Measurements from ENCODE around the gene IFRD2.
"Not testable (repeated sequence)": the region's sequence is repeated elsewhere in the genome, so short reads cannot be mapped to it uniquely, and the experiment has no call there.

The IFRD2 gene

DNA sequence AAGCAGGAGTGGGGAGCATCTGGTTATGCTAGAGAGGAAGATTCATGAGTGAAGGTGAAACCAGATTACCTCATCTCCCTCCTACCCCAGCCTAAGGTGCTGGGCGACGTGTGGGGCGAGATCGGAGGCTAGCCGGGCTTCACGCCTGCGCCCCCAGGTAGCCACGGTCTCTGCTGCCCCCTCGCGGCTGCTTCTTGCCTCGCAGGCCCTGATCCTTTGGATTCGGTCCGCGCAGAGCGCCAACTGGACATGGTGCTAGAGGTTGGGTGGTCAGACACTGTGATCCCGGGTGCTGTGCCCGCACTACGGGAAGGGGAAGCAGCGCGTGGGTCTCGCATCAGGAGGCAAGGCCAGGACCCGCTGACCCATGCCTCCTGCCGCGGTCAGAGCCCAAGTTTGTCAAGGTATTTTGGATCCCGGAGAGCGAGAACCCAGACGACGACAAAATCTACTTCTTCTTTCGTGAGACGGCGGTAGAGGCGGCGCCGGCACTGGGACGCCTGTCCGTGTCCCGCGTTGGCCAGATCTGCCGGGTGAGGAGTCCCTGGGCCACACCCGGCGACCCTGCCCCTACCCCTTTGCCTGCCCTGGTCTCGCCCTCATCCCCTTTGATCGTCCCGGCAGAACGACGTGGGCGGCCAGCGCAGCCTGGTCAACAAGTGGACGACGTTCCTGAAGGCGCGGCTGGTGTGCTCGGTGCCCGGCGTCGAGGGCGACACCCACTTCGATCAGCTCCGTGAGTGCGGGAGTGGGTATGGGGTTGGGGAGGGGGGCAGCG lies 19.1 kb downstream of the IFRD2 start:
- peak overlapping the region; percentile 38 for H3K4me3 ChIP-seq (ENCODE audit: low read depth, low read length)
- DNase-seq (ENCODE audit: low read depth), result peak; percentile 72
- peak; percentile 95 for TF ChIP-seq CTCF (conservative IDR thresholded peaks at IDR 0.05; ENCODE audit: low read depth, low read length)

DNA sequence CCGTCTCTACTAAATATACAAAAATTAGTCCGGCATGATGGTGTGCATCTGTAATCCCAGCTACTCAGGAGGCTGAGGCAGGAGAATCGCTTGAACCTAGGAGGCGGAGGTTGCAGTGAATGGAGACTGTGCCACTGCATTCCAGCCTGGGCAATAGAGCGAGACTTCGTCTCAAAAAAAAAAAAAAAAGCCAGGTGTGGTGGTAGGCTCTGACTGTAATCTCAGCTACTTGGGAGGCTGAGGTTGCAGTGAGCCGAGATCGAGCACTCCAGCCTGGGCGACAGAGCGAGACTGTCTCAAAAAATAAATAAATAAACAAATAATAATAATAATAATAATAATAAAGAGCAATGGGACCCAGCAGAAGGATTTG lies 19.7 kb downstream of the IFRD2 start:
- not testable (repeated sequence) for DNase-seq (ENCODE audit: low read depth); H3K4me3 ChIP-seq (ENCODE audit: low read depth, low read length)

- no peak overlapping the region for H3K4me3 ChIP-seq (ENCODE audit: low read depth, low read length)
- no peak for TF ChIP-seq CTCF (conservative IDR thresholded peaks at IDR 0.05; ENCODE audit: low read depth, low read length)
- no peak for DNase-seq (ENCODE audit: low read depth)
Observed at GRCh38 chr3:50271314-50271936, 20.8 kb downstream of the IFRD2 start.

GRCh38 chr3:50270422-50271224 lies 21.6 kb downstream of the IFRD2 start:
- TF ChIP-seq CTCF (conservative IDR thresholded peaks at IDR 0.05; ENCODE audit: low read depth, low read length), result no peak
- DNase-seq (ENCODE audit: low read depth), result no peak
- no peak overlapping the region for H3K4me3 ChIP-seq (ENCODE audit: low read depth, low read length)

DNA sequence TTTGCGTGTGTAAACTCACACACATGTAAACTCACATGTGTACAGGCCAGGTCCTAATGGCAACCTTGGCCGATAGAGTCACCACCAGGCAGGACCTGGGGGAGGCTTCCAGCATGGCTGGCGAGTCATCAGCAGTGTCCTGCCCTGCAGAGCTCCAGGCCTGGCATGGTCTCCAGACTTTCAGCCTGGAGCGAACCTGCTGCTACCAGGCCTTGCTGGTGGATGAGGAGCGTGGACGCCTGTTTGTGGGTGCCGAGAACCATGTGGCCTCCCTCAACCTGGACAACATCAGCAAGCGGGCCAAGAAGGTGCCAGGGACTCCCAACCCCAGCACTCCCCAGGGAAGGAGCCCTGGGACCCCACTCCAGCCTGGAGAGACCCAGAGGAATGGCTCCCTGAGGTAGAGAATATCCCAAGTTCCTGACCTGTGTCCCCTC lies 22.2 kb downstream of the IFRD2 start:
- no peak for TF ChIP-seq CTCF (conservative IDR thresholded peaks at IDR 0.05; ENCODE audit: low read depth, low read length)
- no peak overlapping the region for H3K4me3 ChIP-seq (ENCODE audit: low read depth, low read length)
- peak; percentile 18 for DNase-seq (ENCODE audit: low read depth)

GRCh38 chr3:50269460-50269859 lies 22.8 kb downstream of the IFRD2 start:
- no peak overlapping the region for H3K4me3 ChIP-seq (ENCODE audit: low read depth, low read length)
- DNase-seq (ENCODE audit: low read depth), result no peak
- no peak for TF ChIP-seq CTCF (conservative IDR thresholded peaks at IDR 0.05; ENCODE audit: low read depth, low read length)

- DNase-seq (ENCODE audit: low read depth), result no peak
- TF ChIP-seq CTCF (conservative IDR thresholded peaks at IDR 0.05; ENCODE audit: low read depth, low read length), result no peak
- H3K4me3 ChIP-seq (ENCODE audit: low read depth, low read length), result no peak within 1 kb of the TSS
Observed at GRCh38 chr3:50268703-50269451, 23.4 kb downstream of the IFRD2 start, which contains the start of gene SEMA3B. Gene SEMA3B, plus strand, starts transcription at chr3:50269147. Its CDS starts 94 bp downstream, at chr3:50269241.
